NCI-H146 (cell line): ENCODE data around the gene SNF8.

Experiments
- DNase-seq: peaks from one replicate; lab custom pipeline; 2025; lab: John Stamatoyannopoulos, UW

SNF8 gene

GRCh38 chr17:48890086-48890485 is 54.6 kb downstream of the SNF8 start:
- DNase-seq: no peak

GRCh38 chr17:48883171-48883570 is 61.5 kb downstream of the SNF8 start:
- no peak for DNase-seq

- no peak for DNase-seq
Observed at GRCh38 chr17:48882272-48882671, 62.4 kb downstream of the SNF8 start.
